HG02840 (cell line): ENCODE measurements around the gene CCNYL1.
"Not testable (repeated sequence)": the region's sequence is repeated elsewhere in the genome, so short reads cannot be mapped to it uniquely, and the experiment has no call there.

ENCODE experiments used
- ATAC-seq: cut with Tn5 transposase; IDR thresholded peaks from one replicate; pipeline ENCODE4 v1.9.1; 2021; ENCODE audit warnings: mild to moderate bottlenecking, moderate library complexity, moderate number of reproducible peaks; ENCODE audit not compliant: unreplicated experiment, low FRiP score

CCNYL1 gene

GRCh38 chr2:207733597-207734240 lies 22.3 kb downstream of the CCNYL1 start:
- ATAC-seq: no peak

GRCh38 chr2:207734264-207734635 lies 22.8 kb downstream of the CCNYL1 start:
- ATAC-seq: no peak

- no peak for ATAC-seq
These were observed 23.4 kb downstream of the CCNYL1 start for GRCh38 chr2:207734636-207735512.

- ATAC-seq: not testable (repeated sequence)
These were observed 24.0 kb downstream of the CCNYL1 start for GRCh38 chr2:207735513-207735859.

- no peak for ATAC-seq
These were observed 32.1 kb downstream of the CCNYL1 start for GRCh38 chr2:207743514-207743913.

- ATAC-seq: no peak
These were observed 32.6 kb downstream of the CCNYL1 start for GRCh38 chr2:207744050-207744449.

GRCh38 chr2:207744451-207744850 lies 33.0 kb downstream of the CCNYL1 start:
- ATAC-seq: no peak

- no peak for ATAC-seq
These were observed 34.7 kb downstream of the CCNYL1 start for GRCh38 chr2:207746131-207746530.

GRCh38 chr2:207747653-207748560 lies 36.5 kb downstream of the CCNYL1 start:
- no peak for ATAC-seq

- ATAC-seq: no peak
These were observed 37.6 kb downstream of the CCNYL1 start for GRCh38 chr2:207748993-207749392.

GRCh38 chr2:207749873-207750272 lies 38.4 kb downstream of the CCNYL1 start:
- no peak for ATAC-seq

GRCh38 chr2:207750345-207750744 lies 38.9 kb downstream of the CCNYL1 start:
- ATAC-seq: no peak

GRCh38 chr2:207750876-207751275 lies 39.4 kb downstream of the CCNYL1 start:
- no peak for ATAC-seq

GRCh38 chr2:207753688-207754087 lies 42.2 kb downstream of the CCNYL1 start:
- ATAC-seq: not testable (repeated sequence)

- no peak for ATAC-seq
These were observed 43.3 kb downstream of the CCNYL1 start for GRCh38 chr2:207754498-207755383.

GRCh38 chr2:207758025-207758424 lies 46.6 kb downstream of the CCNYL1 start:
- ATAC-seq: no peak

GRCh38 chr2:207759890-207760289 lies 48.5 kb downstream of the CCNYL1 start:
- no peak for ATAC-seq

GRCh38 chr2:207760453-207760852 lies 49.0 kb downstream of the CCNYL1 start:
- ATAC-seq: no peak

GRCh38 chr2:207761426-207761825 lies 50.0 kb downstream of the CCNYL1 start:
- ATAC-seq: not testable (repeated sequence)

GRCh38 chr2:207762146-207762545 lies 50.7 kb downstream of the CCNYL1 start:
- no peak for ATAC-seq
